ENCODE measurements around the gene PHLPP1.
"Not testable (repeated sequence)": the region's sequence is repeated elsewhere in the genome, so short reads cannot be mapped to it uniquely, and the experiment has no call there.

Gene PHLPP1

GRCh38 chr18:62808123-62808522 is 92.8 kb downstream of the PHLPP1 start (continued):
- TF ChIP-seq, protein P1, sequence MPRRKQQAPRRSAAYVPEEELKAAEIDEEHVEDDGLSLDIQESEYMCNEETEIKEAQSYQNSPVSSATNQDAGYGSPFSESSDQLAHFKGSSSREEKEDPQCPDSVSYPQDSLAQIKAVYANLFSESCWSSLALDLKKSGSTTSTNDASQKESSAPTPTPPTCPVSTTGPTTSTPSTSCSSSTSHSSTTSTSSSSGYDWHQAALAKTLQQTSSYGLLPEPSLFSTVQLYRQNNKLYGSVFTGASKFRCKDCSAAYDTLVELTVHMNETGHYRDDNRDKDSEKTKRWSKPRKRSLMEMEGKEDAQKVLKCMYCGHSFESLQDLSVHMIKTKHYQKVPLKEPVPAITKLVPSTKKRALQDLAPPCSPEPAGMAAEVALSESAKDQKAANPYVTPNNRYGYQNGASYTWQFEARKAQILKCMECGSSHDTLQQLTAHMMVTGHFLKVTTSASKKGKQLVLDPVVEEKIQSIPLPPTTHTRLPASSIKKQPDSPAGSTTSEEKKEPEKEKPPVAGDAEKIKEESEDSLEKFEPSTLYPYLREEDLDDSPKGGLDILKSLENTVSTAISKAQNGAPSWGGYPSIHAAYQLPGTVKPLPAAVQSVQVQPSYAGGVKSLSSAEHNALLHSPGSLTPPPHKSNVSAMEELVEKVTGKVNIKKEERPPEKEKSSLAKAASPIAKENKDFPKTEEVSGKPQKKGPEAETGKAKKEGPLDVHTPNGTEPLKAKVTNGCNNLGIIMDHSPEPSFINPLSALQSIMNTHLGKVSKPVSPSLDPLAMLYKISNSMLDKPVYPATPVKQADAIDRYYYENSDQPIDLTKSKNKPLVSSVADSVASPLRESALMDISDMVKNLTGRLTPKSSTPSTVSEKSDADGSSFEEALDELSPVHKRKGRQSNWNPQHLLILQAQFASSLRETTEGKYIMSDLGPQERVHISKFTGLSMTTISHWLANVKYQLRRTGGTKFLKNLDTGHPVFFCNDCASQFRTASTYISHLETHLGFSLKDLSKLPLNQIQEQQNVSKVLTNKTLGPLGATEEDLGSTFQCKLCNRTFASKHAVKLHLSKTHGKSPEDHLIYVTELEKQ (tag by site-specific recombination; IDR thresholded peaks at IDR 0.05; ENCODE audit: borderline replicate concordance): no peak
- TF ChIP-seq IKZF3 (tag by site-specific recombination; IDR thresholded peaks at IDR 0.05): 0 out of 2 replicates have a peak, but pooled peaks have one; percentile 10
- no peak for TF ChIP-seq BCL11B (tag by site-specific recombination; IDR thresholded peaks at IDR 0.05; ENCODE audit: low read depth)
- TF ChIP-seq ZFP3 (tag by site-specific recombination; IDR thresholded peaks at IDR 0.05; ENCODE audit: low read depth): no peak
- TF ChIP-seq, protein P2, sequence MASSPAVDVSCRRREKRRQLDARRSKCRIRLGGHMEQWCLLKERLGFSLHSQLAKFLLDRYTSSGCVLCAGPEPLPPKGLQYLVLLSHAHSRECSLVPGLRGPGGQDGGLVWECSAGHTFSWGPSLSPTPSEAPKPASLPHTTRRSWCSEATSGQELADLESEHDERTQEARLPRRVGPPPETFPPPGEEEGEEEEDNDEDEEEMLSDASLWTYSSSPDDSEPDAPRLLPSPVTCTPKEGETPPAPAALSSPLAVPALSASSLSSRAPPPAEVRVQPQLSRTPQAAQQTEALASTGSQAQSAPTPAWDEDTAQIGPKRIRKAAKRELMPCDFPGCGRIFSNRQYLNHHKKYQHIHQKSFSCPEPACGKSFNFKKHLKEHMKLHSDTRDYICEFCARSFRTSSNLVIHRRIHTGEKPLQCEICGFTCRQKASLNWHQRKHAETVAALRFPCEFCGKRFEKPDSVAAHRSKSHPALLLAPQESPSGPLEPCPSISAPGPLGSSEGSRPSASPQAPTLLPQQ (tag by site-specific recombination; IDR thresholded peaks at IDR 0.05): 0 out of 2 replicates have a peak, but pooled peaks have one; percentile 32

DNA sequence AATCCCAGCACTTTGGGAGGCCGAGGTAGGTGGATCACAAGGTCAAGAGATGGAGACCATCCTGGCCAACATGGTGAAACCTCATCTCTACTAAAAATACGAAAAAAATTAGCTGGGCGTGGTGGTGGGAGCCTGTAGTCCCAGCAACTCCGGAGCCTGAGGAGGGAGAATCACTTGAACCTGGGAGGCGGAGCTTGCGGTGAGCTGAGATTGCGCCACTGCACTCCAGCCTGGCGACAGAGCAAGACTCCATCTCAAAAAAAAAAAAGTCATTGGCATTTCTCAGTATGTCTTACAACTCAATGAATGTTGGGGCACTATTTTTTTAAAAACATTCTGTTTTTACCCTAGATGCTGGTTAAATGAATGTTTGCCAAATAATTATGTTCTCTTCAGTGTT is 94.1 kb downstream of the PHLPP1 start:
- H3K27ac ChIP-seq (ENCODE audit: extremely low read depth, low read depth, low read length); H3K36me3 ChIP-seq (ENCODE audit: control insufficient read depth in 2 of 2, insufficient read depth in 1 of 2, low read length in 2 of 2); CTCF ChIA-PET; H3K4me3 ChIP-seq (ENCODE audit: low read depth, low read length); POLR2A ChIA-PET; H3K9me3 ChIP-seq (ENCODE audit: control insufficient read depth, insufficient read depth, low read depth, low read length): not testable (repeated sequence)
- peaks cover 42% of the 10 kb centered on the region for H3K4me1 ChIP-seq (ENCODE audit: control insufficient read depth, insufficient read depth, low read length)
- TF ChIP-seq ZBTB6 (tag by site-specific recombination; IDR thresholded peaks at IDR 0.05) (peak; percentile 70; the same call in 1 of the 2 replicates), ZNF362 (tag by site-specific recombination; IDR thresholded peaks at IDR 0.05) (0 out of 2 replicates have a peak, but pooled peaks have one; percentile 14)

- H3K27ac ChIP-seq (ENCODE audit: extremely low read depth, low read depth, low read length): no peak overlapping the region
- H3K4me1 ChIP-seq (ENCODE audit: control insufficient read depth, insufficient read depth, low read length): peaks cover 47% of the 10 kb centered on the region
- ChIA-PET CTCF (interaction anchor here (1.0 kb wide), 1 partner anchor 65 kb away, joined by 3 read pairs; no protein-coding TSS in a partner anchor), POLR2A (no interaction called here)
- no peak overlapping the region for H3K4me3 ChIP-seq (ENCODE audit: low read depth, low read length)
- TF ChIP-seq ZNF677 (tag by site-specific recombination; IDR thresholded peaks at IDR 0.05) (no peak), ZSCAN23 (tag by site-specific recombination; IDR thresholded peaks at IDR 0.05) (no peak), GLIS1 (tag by site-specific recombination; IDR thresholded peaks at IDR 0.05) (no peak), HOXD13 (CRISPR knock-in tag; IDR thresholded peaks at IDR 0.05; ENCODE audit: borderline replicate concordance) (no peak), ZNF155 (tag by site-specific recombination; IDR thresholded peaks at IDR 0.05) (no peak), ZFHX2 (tag by site-specific recombination; conservative IDR thresholded peaks at IDR 0.05) (no peak), SP3 (tag by site-specific recombination; IDR thresholded peaks at IDR 0.05) (no peak), KLF8 (tag by site-specific recombination; IDR thresholded peaks at IDR 0.05) (no peak), ZNF341 (tag by site-specific recombination; IDR thresholded peaks at IDR 0.05; ENCODE audit: low read depth) (no peak), ZFP41 (tag by site-specific recombination; IDR thresholded peaks at IDR 0.05; ENCODE audit: borderline replicate concordance) (no peak), ZBTB20 (tag by site-specific recombination; IDR thresholded peaks at IDR 0.05) (no peak), ZNF555 (tag by site-specific recombination; conservative IDR thresholded peaks at IDR 0.05) (no peak)
- TF ChIP-seq, protein P3, sequence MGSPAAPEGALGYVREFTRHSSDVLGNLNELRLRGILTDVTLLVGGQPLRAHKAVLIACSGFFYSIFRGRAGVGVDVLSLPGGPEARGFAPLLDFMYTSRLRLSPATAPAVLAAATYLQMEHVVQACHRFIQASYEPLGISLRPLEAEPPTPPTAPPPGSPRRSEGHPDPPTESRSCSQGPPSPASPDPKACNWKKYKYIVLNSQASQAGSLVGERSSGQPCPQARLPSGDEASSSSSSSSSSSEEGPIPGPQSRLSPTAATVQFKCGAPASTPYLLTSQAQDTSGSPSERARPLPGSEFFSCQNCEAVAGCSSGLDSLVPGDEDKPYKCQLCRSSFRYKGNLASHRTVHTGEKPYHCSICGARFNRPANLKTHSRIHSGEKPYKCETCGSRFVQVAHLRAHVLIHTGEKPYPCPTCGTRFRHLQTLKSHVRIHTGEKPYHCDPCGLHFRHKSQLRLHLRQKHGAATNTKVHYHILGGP (tag by site-specific recombination; IDR thresholded peaks at IDR 0.05): no peak
- TF ChIP-seq, protein P4, sequence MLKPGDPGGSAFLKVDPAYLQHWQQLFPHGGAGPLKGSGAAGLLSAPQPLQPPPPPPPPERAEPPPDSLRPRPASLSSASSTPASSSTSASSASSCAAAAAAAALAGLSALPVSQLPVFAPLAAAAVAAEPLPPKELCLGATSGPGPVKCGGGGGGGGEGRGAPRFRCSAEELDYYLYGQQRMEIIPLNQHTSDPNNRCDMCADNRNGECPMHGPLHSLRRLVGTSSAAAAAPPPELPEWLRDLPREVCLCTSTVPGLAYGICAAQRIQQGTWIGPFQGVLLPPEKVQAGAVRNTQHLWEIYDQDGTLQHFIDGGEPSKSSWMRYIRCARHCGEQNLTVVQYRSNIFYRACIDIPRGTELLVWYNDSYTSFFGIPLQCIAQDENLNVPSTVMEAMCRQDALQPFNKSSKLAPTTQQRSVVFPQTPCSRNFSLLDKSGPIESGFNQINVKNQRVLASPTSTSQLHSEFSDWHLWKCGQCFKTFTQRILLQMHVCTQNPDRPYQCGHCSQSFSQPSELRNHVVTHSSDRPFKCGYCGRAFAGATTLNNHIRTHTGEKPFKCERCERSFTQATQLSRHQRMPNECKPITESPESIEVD (tag by site-specific recombination; IDR thresholded peaks at IDR 0.05): no peak
- H3K9me3 ChIP-seq (ENCODE audit: control insufficient read depth, insufficient read depth, low read depth, low read length): no peaks in the 10 kb centered on the region
- no peaks in the 10 kb centered on the region; a peak in 1 of 3 replicates for H3K36me3 ChIP-seq (ENCODE audit: control insufficient read depth in 2 of 2, insufficient read depth in 1 of 2, low read length in 2 of 2)
Measured at GRCh38 chr18:62809900-62810299, 94.6 kb downstream of the PHLPP1 start.
